Left hindlimb (tissue), 1 donor: ENCODE results near the gene TMUB1.

Experiments used
- DNase-seq: peaks from one replicate; pipeline ENCODE4 v3.0.0-alpha.2; 2018

Gene TMUB1

GRCh38 chr7:151101621-151102396, 18.5 kb upstream of the TMUB1 start:
- DNase-seq: no peak

DNA sequence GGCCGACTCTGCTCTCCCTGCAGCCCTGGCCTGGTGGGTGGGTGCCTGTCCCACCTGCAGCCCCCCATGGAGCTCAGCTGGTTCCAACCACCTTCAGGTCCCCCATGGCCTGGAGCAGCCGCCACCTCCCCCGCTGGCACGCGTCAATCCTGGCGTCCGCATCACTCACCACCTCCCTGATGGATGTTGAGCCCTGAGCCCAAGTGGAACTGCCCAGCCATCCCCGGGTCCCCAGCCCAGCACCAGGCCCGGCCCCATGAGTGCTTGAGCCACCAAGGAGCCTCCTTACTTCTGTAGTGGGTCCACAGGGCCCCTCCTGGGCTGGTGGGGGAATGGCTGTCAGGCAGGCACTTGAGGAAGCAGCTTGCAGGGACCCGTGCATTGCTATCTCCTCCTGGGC, 17.6 kb upstream of the TMUB1 start:
- no peak for DNase-seq

- no peak for DNase-seq
Measured at GRCh38 chr7:151099486-151100211, 16.4 kb upstream of the TMUB1 start.

GRCh38 chr7:151095828-151096475, 12.7 kb upstream of the TMUB1 start:
- DNase-seq: no peak

DNA sequence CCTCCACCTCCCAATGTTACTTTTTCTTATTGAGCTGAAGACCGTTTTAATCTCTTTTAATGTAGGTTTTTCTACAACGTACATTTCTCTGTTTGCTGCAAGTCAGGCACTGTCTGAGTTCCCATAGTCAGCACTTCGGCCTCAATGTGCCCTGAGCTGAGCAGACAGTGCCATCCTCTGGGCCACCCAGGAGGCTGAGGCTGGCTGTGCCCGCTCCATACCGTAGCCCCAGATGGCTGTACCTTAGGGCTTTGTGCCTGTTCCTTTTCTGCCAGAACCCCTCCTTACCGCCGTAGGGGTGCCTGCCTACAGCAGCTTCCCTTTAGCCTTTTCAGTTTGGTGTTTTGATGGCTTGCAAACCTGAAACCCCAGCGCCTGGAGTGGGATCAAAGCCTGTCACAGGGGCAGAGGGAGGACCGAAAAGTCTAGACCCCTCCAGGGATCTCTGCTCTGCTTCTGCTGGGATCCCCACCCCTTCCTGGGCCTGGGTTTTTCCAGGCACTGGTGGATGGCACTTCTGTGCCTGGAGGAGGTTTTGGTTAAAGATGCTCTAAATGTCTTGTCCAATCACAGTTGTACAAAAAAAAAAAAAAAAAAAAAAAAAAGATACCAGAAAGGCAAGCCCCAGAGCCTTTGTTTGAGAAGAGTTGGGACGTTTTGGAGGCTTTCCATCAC, 12.0 kb upstream of the TMUB1 start:
- DNase-seq: no peak

DNA sequence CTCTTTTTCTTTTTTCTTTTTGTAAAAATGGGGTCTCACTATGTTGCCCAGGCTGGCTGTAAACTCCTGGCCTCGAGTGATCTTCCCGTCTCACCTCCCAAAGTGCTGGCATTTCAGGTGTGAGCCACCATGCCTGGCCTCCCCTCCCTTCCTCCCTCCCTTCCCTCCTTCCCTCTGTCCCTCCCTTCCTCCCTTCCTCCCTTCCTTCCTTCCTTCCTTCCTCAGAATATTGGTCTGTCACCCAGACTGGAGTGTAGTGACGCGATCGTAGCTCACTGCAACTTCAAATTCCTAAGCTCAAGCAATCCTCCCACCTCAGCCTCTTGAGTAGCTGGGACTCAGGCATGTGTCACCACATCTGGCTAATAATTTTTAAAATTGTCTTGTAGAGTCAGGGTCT, 11.4 kb upstream of the TMUB1 start:
- DNase-seq: no peak

DNA sequence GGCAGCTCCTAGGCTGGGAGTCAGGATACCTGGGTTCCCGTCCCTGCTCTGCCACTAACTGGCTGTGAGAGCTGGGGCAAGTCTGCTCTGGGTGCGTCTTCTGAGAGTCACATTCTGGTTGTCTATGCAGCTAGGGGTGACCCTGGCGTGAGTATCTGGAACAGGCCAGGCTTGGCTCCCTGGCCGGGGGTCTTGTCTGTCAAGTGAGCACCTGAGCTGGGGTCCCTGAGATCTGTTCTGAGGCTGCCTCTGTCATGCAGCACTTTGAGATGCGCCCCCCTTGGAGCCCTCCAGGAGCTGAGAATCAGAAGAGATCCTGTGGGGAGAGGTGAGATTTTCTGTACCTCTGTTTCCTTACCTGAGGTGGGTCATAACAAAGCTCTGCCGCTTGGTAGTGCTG, 10.5 kb upstream of the TMUB1 start:
- DNase-seq: no peak

- DNase-seq: no peak
Measured at GRCh38 chr7:151091988-151092387, 8.7 kb upstream of the TMUB1 start.

- DNase-seq: no peak
Measured at GRCh38 chr7:151091431-151091830, 8.1 kb upstream of the TMUB1 start.

DNA sequence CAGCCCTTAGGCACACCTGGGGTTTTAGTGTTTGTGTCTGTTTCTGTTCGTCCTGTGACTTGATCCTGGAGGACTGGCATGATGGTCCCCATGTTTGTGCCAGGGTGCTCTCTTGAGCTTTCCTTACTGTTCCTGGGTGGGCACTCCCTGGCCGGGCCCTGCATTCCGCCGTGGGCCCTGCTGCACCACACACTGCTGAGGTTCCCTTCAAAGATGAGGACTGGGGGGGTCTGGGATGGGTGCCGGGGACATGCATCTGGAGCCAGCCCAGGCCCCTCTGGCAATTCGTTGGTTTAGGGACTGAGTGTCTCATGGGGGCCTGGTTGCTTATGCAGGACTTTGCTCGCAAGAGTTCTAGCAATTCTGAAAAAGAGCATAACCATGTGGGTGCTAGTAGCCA, 7.7 kb upstream of the TMUB1 start:
- no peak for DNase-seq

DNA sequence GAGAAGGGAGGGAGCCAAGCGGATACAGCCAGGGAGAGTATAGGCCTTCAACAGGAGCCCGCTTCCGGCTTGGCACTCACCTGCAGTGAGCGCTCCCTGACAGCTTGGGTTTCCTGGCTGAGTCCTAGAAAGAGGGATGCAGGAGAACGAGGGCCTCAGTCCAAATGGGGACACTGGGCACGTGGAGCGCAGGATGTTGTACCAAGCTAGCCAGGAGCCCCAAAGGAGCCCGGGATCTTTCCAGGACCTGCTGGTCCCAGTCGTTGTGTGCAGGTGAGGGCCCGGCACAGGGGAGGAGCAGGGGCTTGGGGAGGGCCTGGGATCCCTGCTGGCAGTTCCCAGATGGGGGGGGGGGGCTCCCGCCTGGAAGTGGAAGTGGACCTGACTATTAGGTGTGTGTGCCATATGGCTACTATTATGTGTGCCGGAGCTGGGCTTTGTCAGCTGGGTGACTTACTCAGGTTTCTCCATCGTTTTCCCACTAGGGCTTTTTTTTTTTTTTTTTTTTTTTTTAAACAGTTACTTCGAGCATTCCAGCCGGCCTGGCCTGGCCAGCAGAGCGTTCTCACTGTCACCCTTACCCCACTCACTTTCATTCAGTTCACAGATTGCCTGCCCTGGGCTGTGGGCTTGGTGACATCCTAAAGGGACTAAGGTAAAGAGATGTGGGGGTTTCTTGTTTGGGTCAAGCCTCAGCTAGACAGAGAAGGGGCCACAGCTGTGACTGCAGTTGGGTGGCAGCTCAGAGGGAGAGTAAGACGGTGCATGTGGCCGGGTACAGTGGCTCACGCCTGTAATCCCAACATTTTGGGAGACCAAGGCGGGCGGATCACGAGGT, 6.8 kb upstream of the TMUB1 start:
- DNase-seq: no peak

GRCh38 chr7:151088856-151089699, 5.8 kb upstream of the TMUB1 start:
- DNase-seq: peak; percentile 79

GRCh38 chr7:151088019-151088855, 4.9 kb upstream of the TMUB1 start:
- no peak for DNase-seq

DNA sequence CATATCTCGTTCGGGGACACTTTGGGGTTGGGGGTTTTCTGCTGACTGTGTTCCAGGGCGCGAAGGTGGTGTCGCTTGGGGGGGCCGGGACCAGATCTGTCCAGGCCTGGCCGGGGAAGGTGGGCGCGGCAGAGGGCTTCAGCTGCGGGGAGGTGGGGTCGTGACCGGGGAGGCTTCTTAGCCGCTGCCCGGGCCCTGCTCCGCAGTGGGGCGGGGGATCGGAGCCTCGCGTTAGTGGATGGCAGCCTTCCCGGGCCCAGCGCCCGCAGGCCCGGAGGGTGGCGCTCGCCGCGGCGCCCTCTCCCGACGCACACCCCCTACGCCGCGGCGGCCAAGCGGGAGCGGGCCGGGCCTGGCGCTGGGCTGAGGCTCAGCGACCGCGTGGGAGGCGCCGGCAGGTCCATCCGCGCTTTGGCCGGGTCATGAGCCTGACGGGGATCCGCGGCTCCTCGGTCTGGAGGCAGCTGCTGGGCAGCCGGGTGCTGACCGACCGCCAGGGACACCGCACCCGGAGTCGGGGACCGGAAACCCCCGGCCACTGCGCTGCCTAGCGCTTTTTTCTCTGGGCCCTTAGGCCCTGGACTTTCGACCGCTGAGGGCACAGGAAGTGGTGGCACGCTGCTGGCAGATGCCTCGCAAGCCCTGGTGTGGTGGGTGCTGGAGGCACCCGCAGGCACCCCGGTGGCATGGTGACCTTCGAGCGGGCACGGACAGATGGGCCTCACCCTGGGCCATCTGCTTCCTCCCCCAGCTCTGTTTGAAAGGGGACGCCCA, 4.1 kb upstream of the TMUB1 start:
- DNase-seq: no peak

- no peak for DNase-seq
Measured at GRCh38 chr7:151086802-151087244, 3.5 kb upstream of the TMUB1 start.

DNA sequence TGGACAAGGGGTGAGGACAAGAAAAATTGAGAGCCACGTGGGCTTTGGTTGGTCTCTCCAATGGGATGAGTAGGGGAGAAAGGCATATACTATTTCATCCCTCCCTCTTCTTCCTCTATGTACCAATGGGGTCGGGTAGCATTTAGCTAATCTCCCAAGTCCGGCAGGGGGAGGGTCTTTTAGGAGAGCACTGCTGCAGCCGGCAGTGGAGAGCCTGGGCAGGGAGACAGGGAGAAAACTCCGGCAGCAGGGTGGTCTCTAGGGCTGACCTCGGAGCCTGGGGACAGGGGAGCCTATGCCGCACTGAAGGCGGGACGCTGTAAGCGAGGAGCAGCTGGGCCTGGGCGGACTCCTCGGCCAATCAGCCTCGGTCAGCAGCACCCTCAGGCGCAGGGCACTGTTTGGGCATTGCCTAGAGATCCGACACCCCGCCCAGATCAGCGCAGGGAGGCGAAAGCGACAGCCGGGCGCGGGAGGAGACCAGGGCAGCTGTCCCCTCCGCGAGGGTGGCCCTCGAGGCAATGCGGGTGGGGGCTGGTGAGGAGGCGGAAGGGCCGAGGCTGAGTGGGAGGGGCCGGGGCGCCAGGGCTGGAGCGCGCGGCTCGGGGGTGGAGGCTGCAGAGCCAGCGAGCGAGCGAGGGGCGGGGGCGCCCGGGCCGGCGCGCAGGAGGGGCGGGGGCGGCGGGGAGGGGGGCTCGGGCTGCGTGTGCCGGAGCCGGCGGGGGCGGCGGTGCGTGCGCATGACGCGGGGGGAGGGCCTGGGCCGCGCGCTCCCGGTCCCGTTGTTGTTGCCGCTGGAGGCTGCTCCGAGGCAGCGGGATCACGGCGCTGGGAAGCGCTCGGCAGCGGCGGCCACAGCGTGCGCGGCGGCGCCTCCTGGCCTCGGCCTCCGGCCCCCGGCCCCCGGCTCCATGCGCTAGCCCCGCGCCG, 2.7 kb upstream of the TMUB1 start, which contains the start of gene AGAP3:
AGAP3 (plus strand) TSS at position 785 of the 930 bp plus-strand sequence. CDS start 267 bp downstream, outside the sequence.
- DNase-seq: peak; percentile 92

DNA sequence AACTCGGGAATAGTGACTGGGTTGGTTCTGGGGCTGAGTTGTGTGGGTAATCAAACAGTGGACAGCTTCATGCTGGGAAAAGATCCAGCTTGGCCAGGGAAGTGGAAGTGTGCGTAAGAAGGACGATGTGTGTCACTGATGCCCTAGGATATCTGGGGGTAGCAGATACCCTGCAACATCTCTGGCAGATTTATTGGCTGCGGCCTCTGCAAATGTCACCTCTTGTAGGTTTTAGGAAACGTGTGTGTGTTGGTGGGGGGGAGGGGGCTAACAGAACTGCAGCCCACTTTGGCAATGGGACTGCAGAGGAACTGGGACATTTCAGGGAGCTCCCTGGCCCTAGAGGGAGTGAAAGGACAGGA, 2.0 kb upstream of the TMUB1 start:
- DNase-seq: no peak

- DNase-seq: no peak
Measured at GRCh38 chr7:151083824-151084160, 499 bp upstream of the TMUB1 start.
